ENCODE measurements around the gene TAS2R16.

The TAS2R16 gene

GRCh38 chr7:122974229-122974628 lies 21.3 kb downstream of the TAS2R16 start:
- H3K9me3 ChIP-seq (replicated peaks; ENCODE audit: insufficient read depth, low read length): no peaks in the 10 kb centered on the region
- no peaks in the 10 kb centered on the region for H3F3A ChIP-seq (ENCODE audit: insufficient read depth, low read length)
- no peak overlapping the region for H3K4me2 ChIP-seq (ENCODE audit: low read depth, low read length)
- no peaks in the 10 kb centered on the region for H3K79me2 ChIP-seq (ENCODE audit: low read length)
- no peak overlapping the region for H2AFZ ChIP-seq (ENCODE audit: low read length)
- H3K27ac ChIP-seq (ENCODE audit: low read length): no peak overlapping the region
- no peak overlapping the region for H3K9ac ChIP-seq (ENCODE audit: low read length)
- H4K20me1 ChIP-seq (ENCODE audit: insufficient read depth, low read length): no peaks in the 10 kb centered on the region
- no peaks in the 10 kb centered on the region for H3K36me3 ChIP-seq (replicated peaks; ENCODE audit: insufficient read depth, low read length)
- no peak for DNase-seq
- peaks cover 4% of the 10 kb centered on the region; the same call in 1 of the 2 replicates for H3K4me1 ChIP-seq (ENCODE audit: low read length)
- H3K9me2 ChIP-seq (replicated peaks; ENCODE audit: insufficient read depth, low read length): no peaks in the 10 kb centered on the region
- no peaks in the 10 kb centered on the region for H3K27me3 ChIP-seq (replicated peaks; ENCODE audit: insufficient read depth, low read length)
- H3K4me3 ChIP-seq (ENCODE audit: low read length): no peak overlapping the region
- TF ChIP-seq, protein P1, sequence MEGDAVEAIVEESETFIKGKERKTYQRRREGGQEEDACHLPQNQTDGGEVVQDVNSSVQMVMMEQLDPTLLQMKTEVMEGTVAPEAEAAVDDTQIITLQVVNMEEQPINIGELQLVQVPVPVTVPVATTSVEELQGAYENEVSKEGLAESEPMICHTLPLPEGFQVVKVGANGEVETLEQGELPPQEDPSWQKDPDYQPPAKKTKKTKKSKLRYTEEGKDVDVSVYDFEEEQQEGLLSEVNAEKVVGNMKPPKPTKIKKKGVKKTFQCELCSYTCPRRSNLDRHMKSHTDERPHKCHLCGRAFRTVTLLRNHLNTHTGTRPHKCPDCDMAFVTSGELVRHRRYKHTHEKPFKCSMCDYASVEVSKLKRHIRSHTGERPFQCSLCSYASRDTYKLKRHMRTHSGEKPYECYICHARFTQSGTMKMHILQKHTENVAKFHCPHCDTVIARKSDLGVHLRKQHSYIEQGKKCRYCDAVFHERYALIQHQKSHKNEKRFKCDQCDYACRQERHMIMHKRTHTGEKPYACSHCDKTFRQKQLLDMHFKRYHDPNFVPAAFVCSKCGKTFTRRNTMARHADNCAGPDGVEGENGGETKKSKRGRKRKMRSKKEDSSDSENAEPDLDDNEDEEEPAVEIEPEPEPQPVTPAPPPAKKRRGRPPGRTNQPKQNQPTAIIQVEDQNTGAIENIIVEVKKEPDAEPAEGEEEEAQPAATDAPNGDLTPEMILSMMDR (IDR thresholded peaks at IDR 0.05; ENCODE audit: low read length): no peak
- no peak for TF ChIP-seq EZH2 (optimal IDR thresholded peaks at IDR 0.05; ENCODE audit: low read depth, low read length)
- no peak for TF ChIP-seq EZH2phosphoT487 (IDR thresholded peaks at IDR 0.05; ENCODE audit: low read length)

DNA sequence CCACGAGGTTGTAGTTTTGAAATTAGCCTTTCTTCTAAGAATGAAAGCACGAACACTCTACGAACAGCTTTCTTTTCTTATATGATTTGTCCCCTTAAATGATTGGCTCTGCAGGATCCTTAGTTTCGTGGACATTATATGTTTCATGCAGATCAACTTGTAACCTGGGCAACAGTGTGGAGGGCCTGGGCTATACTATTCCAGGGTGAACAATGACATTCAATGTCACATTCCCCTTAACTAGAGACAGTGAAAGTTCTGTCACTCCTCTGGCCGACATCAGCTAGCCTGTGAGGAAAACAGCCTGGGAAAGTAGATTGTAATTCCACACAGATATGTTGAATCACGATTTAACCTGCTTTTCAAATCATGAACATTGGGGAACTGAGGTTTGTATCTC lies 23.4 kb downstream of the TAS2R16 start:
- no peaks in the 10 kb centered on the region for H3K9me2 ChIP-seq (replicated peaks; ENCODE audit: insufficient read depth, low read length)
- no peaks in the 10 kb centered on the region for H3K9me3 ChIP-seq (replicated peaks; ENCODE audit: insufficient read depth, low read length)
- H3K27me3 ChIP-seq (replicated peaks; ENCODE audit: insufficient read depth, low read length): no peaks in the 10 kb centered on the region
- no peaks in the 10 kb centered on the region for H3K79me2 ChIP-seq (ENCODE audit: low read length)
- no peak overlapping the region for H3K4me3 ChIP-seq (ENCODE audit: low read length)
- H3F3A ChIP-seq (ENCODE audit: insufficient read depth, low read length): no peaks in the 10 kb centered on the region
- no peaks in the 10 kb centered on the region for H4K20me1 ChIP-seq (ENCODE audit: insufficient read depth, low read length)
- H3K4me2 ChIP-seq (ENCODE audit: low read depth, low read length): peak overlapping the region; percentile 1; the same call in 1 of the 2 replicates
- TF ChIP-seq EZH2phosphoT487 (IDR thresholded peaks at IDR 0.05; ENCODE audit: low read length): no peak
- TF ChIP-seq, protein P1 (IDR thresholded peaks at IDR 0.05; ENCODE audit: low read length): no peak
- no peak for TF ChIP-seq EZH2 (optimal IDR thresholded peaks at IDR 0.05; ENCODE audit: low read depth, low read length)
- no peak overlapping the region for H3K9ac ChIP-seq (ENCODE audit: low read length)
- H3K4me1 ChIP-seq (ENCODE audit: low read length): peaks cover 4% of the 10 kb centered on the region; the same call in 1 of the 2 replicates
- DNase-seq: no peak
- no peak overlapping the region for H3K27ac ChIP-seq (ENCODE audit: low read length)
- no peaks in the 10 kb centered on the region for H3K36me3 ChIP-seq (replicated peaks; ENCODE audit: insufficient read depth, low read length)
- no peak overlapping the region for H2AFZ ChIP-seq (ENCODE audit: low read length)

GRCh38 chr7:122970740-122971725 lies 24.5 kb downstream of the TAS2R16 start:
- Histone ChIP-seq H3K27me3 (replicated peaks; ENCODE audit: insufficient read depth, low read length) (no peaks in the 10 kb centered on the region), H3K9me3 (replicated peaks; ENCODE audit: insufficient read depth, low read length) (no peaks in the 10 kb centered on the region), H3F3A (ENCODE audit: insufficient read depth, low read length) (no peaks in the 10 kb centered on the region), H3K9me2 (replicated peaks; ENCODE audit: insufficient read depth, low read length) (no peaks in the 10 kb centered on the region), H3K4me3 (ENCODE audit: low read length) (no peak overlapping the region), H3K4me2 (ENCODE audit: low read depth, low read length) (peak overlapping the region; percentile 8; the same call in 1 of the 2 replicates), H3K79me2 (ENCODE audit: low read length) (no peaks in the 10 kb centered on the region), H3K9ac (ENCODE audit: low read length) (no peak overlapping the region), H3K27ac (ENCODE audit: low read length) (no peak overlapping the region), H2AFZ (ENCODE audit: low read length) (no peak overlapping the region), H3K4me1 (ENCODE audit: low read length) (peaks cover 4% of the 10 kb centered on the region; the same call in 1 of the 2 replicates), H3K36me3 (replicated peaks; ENCODE audit: insufficient read depth, low read length) (no peaks in the 10 kb centered on the region), H4K20me1 (ENCODE audit: insufficient read depth, low read length) (no peaks in the 10 kb centered on the region)
- TF ChIP-seq EZH2 (optimal IDR thresholded peaks at IDR 0.05; ENCODE audit: low read depth, low read length) (no peak), EZH2phosphoT487 (IDR thresholded peaks at IDR 0.05; ENCODE audit: low read length) (no peak)
- TF ChIP-seq, protein P1 (IDR thresholded peaks at IDR 0.05; ENCODE audit: low read length): no peak
- no peak for DNase-seq

Measured in MM.1S (cell line).